Cardiac fibroblast (primary cell): Measurements from ENCODE around the gene ERVH48-1.
A peak's percentile ranks its signal among the peaks of the same experiment; 100 is the strongest.
"Not testable (repeated sequence)": the region's sequence is repeated elsewhere in the genome, so short reads cannot be mapped to it uniquely, and the experiment has no call there.

Experiments used
- DNase-seq, 2 donors: peaks; one replicate each; pipeline versions ENCODE4 v3.0.0 to v3.0.0-alpha.2; 2010; ENCODE audit warnings: low read depth in 2 of 2
- H3K4me3 ChIP-seq, 2 donors: replicated peaks in 1 of 2; 1 replicate in 1 of 2; 2 replicates in 1 of 2; pipeline ENCODE4 v1.5.1; 2011; ENCODE audit warnings: low read depth in 2 of 2, low read length in 2 of 2, mild to moderate bottlenecking in 2 of 2, moderate library complexity in 1 of 2
- CTCF ChIP-seq: IDR thresholded peaks from one replicate; pipeline ENCODE4 v1.5.1; 2011; ENCODE audit warnings: low read depth, mild to moderate bottlenecking, low read length, inconsistent platforms

ERVH48-1 gene

GRCh38 chr21:42878678-42878992 is 46.8 kb downstream of the ERVH48-1 start:
- DNase-seq = no peak
- peak overlapping the region; percentile 95 to 99 for H3K4me3 ChIP-seq
- TF ChIP-seq CTCF = no peak

GRCh38 chr21:42875811-42876210 is 49.6 kb downstream of the ERVH48-1 start:
- H3K4me3 ChIP-seq, DNase-seq: not testable (repeated sequence)

- H3K4me3 ChIP-seq = no peak overlapping the region
- DNase-seq = no peak
- TF ChIP-seq CTCF = no peak
Observed at GRCh38 chr21:42873096-42873495, 52.3 kb downstream of the ERVH48-1 start.

GRCh38 chr21:42868196-42868595 is 57.2 kb downstream of the ERVH48-1 start:
- no peak overlapping the region for H3K4me3 ChIP-seq
- TF ChIP-seq CTCF = no peak
- no peak for DNase-seq
